NK-92 (cell line): ENCODE measurements around the gene CDRT4.
"Not testable (repeated sequence)": the region's sequence is repeated elsewhere in the genome, so short reads cannot be mapped to it uniquely, and the experiment has no call there.

Experiments used
- DNase-seq: peaks from one replicate; lab custom pipeline; 2025; ENCODE audit not compliant: unreplicated experiment; lab: John Stamatoyannopoulos, UW

The CDRT4 gene

GRCh38 chr17:15467592-15467991 lies at the start of gene CDRT4:
CDRT4 (minus strand) TSS chr17:15467621; CDS start chr17:15440238, 27,383 bp downstream.
- DNase-seq = no peak

GRCh38 chr17:15516150-15516549 lies 48.7 kb upstream of the CDRT4 start:
- DNase-seq = no peak

GRCh38 chr17:15514469-15514868 lies 47.0 kb upstream of the CDRT4 start:
- DNase-seq = no peak

GRCh38 chr17:15513856-15514459 lies 46.5 kb upstream of the CDRT4 start:
- no peak for DNase-seq

GRCh38 chr17:15513058-15513791 lies 45.8 kb upstream of the CDRT4 start:
- no peak for DNase-seq

GRCh38 chr17:15512071-15512709 lies 44.8 kb upstream of the CDRT4 start:
- DNase-seq = no peak

- DNase-seq = no peak
Observed at GRCh38 chr17:15511142-15511541, 43.7 kb upstream of the CDRT4 start.

- no peak for DNase-seq
Observed at GRCh38 chr17:15510361-15510760, 42.9 kb upstream of the CDRT4 start.

- DNase-seq = no peak
Observed at GRCh38 chr17:15509095-15509494, 41.7 kb upstream of the CDRT4 start.

- DNase-seq = no peak
Observed at GRCh38 chr17:15508466-15508865, 41.0 kb upstream of the CDRT4 start.

- no peak for DNase-seq
Observed at GRCh38 chr17:15507896-15508295, 40.5 kb upstream of the CDRT4 start.

GRCh38 chr17:15507001-15507400 lies 39.6 kb upstream of the CDRT4 start:
- no peak for DNase-seq

- DNase-seq = not testable (repeated sequence)
Observed at GRCh38 chr17:15505708-15506107, 38.3 kb upstream of the CDRT4 start.

- no peak for DNase-seq
Observed at GRCh38 chr17:15503731-15504130, 36.3 kb upstream of the CDRT4 start.

- DNase-seq = no peak
Observed at GRCh38 chr17:15502369-15503112, 35.1 kb upstream of the CDRT4 start.

GRCh38 chr17:15501793-15502192 lies 34.4 kb upstream of the CDRT4 start:
- DNase-seq = no peak

- no peak for DNase-seq
Observed at GRCh38 chr17:15501282-15501681, 33.9 kb upstream of the CDRT4 start.

GRCh38 chr17:15498107-15498506 lies 30.7 kb upstream of the CDRT4 start:
- DNase-seq = no peak

GRCh38 chr17:15496735-15497670 lies 29.6 kb upstream of the CDRT4 start:
- no peak for DNase-seq

- no peak for DNase-seq
Observed at GRCh38 chr17:15494821-15495220, 27.4 kb upstream of the CDRT4 start.

- DNase-seq = no peak
Observed at GRCh38 chr17:15493693-15494035, 26.2 kb upstream of the CDRT4 start.
